Cerebellar nuclear complex (tissue), 1 donor: ENCODE results near the gene GCH1.

Experiments
- DNase-seq, 2 experiments: peaks; one replicate each; lab custom pipeline; 2025; lab: John Stamatoyannopoulos, UW

The GCH1 gene

DNA sequence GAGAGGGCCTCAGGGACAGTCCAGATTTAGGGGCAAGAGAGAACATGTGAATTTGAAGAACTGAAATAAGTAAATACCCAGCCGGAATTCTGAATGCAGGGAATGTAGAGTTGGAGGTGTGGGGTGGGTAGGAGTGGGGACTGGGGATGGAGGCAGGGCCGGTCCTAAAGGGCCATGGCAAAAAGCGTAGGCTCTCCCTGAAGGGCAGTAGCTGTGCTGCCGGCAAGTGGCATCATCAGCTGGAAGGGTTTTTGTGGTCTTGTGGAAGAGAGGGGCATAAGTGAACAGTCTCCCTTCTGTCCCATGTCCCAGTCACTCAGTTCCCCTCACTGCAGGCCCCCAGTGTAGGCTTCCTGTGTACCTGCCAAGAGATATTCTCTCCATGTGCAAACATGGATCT is 104.6 kb downstream of the GCH1 start:
- DNase-seq: no peak

- no peak for DNase-seq
These were observed 105.1 kb downstream of the GCH1 start for GRCh38 chr14:54797556-54797955.

DNA sequence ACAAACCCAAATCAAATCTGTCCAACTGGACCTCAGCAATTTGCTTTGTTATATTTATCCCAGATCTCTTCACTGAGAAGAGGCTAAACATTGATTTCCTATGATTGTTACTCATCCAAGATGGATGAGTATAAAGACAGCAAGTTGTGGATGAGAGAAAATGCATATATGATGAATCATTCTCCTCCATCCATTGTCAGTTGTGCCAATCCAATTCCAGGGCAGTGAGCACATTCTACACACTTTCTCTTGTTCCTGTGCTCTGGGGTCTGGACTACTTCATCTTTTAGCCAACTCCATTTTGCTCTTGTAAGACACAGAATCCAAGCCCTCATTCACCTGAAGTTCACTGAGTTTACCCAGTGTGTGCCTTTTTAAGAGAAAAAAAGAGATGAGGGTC is 105.7 kb downstream of the GCH1 start:
- DNase-seq: no peak

DNA sequence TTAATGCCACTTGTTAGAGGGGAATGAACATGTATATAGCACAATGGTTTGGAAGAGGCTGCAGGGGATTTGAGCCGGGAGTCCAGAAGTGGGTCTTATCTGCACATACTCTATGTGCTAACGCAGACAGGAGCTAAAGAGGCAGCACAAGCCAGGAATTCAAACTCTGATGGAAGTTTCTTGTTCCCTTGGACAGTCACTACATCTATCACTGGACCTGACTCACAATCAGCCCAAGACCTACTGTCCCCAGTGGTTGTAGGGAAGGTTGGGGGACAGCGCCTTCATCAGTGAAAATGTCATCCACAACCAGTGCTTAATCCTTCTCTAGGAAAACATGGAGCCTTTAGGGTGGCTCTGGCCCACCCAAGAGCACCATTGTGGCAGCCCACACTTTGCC is 107.8 kb downstream of the GCH1 start:
- no peak for DNase-seq

DNA sequence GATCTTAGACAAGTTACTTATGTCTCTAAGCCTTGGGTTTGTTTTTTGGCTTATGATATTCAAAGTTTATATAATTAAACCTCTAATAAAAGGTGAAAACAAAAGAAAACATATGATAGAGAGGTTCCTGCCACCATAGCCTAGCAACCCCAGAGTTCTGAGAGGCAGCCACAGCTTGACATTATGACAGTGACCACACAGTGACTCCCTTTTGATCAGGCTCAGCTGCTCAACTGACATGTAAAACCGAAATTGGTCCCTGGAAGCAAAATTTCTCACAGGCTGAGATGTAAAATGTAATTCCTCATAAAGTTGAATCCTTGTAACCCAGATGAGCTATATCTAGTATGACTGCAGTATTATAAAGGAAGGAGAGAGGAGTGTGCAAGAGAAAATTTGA is 108.5 kb downstream of the GCH1 start:
- DNase-seq: no peak

GRCh38 chr14:54792288-54792687 is 110.3 kb downstream of the GCH1 start:
- no peak for DNase-seq
